ENCODE measurements around the gene BRICD5.

GRCh38 chr16:2235695-2236336 is 25.2 kb upstream of the BRICD5 start:
- TF ChIP-seq CTCF (IDR thresholded peaks at IDR 0.05) (no peak), POLR2A (IDR thresholded peaks at IDR 0.05) (no peak)

Data from testis (tissue), 2 donors.